NCI-H82 treated with DMSO at 0.1 percent for 48 hours (cell line): ENCODE measurements around the gene SPG11.
A peak's percentile ranks its signal among the peaks of the same experiment; 100 is the strongest.
"Not testable (repeated sequence)": the region's sequence is repeated elsewhere in the genome, so short reads cannot be mapped to it uniquely, and the experiment has no call there.

Source experiments
- DNase-seq: peaks from one replicate; lab custom pipeline; 2025; ENCODE audit not compliant: unreplicated experiment; lab: John Stamatoyannopoulos, UW

SPG11 gene

DNA sequence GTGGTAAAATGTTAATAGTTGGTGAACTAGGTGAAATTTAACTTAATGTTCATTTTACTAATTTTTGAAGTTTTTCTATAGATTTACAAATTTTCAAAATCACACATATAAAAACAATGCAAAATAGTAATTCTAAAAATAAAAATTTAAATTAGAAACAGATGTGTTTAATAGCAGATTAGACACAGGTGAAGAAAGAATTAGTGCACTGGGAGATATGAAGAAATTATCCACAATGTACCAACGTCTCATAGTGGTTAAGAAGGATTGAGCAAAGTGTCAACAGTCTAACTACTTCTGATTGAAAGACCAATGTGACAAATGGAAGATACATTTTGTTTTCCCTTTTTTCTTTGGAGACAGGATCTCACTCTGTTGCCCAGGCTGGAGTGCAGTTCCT lies 26.5 kb downstream of the SPG11 start:
- no peak for DNase-seq

DNA sequence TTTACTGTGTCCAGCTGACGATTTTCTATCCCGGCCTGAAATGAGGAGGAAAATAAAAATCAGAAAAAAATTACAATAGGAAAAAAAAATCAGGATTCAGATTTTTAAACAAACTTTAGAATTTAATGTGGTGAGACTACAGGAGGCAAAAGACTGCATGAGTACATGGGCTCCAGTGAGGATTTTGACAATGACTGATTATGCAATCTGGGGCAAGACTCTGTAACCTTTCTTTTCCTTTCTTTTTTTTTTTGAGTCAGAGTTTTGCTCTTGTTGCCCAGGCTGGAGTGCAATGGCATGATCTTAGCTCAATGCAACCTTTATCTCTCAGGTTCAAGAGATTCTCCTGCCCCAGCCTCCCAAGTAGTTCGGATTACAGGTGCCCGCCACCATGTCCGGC lies 29.9 kb downstream of the SPG11 start:
- DNase-seq: no peak

DNA sequence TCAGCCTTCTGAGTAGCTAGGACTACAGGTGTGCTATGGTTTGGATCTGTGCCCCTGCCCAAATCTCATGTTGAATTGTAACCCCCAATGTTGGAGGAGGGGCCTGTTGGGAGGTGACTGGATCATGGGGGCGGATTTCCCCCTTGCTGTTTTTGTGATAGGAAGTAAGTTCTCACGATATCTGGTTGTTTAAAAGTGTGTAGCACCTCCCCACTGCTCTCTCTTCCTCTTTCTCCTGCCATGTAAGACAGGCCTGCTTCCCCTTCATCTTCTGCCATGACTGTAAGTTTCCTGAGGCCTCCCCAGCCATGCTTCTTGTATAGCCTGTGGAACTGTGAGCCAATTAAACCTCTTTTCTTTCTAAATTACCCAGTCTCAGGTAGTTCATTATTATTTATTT lies 38.2 kb downstream of the SPG11 start:
- DNase-seq: not testable (repeated sequence)

DNA sequence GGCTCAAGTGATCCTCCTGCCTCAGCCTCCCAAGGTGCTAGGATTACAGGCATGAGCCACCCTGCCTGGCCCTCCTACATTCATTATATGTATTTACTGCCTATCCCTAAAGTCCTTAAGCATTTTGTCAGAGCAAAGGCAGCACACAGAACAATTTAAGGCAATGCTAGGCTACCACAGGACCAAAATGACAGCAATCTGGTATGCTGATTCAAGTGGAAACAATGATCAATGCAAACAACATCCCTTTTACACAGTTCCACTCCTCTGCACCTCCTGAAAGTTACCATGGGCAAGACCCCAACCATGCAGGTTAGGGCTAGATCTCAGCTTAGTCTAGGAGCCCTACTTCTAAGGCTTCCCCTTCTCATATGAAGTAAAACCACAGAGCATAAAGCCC lies 40.3 kb downstream of the SPG11 start:
- no peak for DNase-seq

DNA sequence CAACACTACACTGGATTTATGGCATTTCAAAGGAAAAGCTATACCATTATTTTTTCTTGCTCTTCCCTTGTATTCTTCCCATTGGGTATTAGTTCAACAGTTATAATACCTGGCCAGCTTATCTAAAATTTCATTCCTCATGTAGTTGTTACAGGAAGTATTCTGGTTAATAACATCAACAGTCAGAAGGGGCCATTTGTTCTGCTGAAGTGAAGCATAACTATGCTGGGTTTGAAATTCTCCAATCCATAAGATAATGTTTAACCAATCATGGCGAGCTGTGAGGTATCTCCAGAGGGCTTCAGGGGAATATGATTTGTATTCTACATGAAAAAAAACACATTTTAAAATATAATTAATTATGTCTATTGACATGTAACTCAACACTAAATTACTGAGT lies 43.4 kb downstream of the SPG11 start:
- no peak for DNase-seq

DNA sequence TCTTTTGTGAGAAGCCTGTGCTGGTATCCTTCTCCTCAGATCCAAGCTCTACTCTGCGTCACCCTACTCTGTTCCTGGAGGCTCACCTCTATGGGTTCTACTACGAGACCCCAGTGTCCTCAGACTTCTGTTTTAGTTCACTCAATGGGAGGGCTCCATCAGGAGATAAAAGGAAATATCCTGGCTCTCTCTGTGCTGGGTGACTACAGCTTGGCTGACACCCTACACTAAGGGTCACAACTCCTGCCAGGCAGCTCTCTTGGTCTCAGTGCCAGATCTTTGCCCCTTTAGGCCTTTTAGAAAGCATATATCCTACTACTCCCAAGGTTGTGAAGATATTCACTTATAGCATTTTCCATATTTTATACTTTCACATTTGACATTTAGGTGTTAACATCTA lies 46.5 kb downstream of the SPG11 start:
- DNase-seq: no peak

DNA sequence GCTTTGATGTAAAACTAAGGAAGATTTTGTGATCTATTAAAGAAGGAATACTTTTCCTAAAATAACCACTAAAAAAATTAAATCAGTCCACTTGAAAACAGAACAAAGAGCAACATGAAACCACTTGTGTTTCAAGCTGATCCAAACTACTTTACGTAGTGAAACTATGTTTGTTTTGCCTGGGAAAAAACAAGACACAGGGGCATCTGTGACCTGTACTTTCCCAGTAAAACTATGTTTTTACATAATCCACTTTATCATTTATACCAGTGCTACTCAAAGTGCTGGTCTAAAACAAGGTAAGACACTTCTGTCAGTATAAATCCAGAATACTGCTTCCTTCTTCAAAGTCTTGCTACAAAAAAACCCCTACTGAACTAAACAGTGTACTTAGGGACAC lies 56.7 kb downstream of the SPG11 start:
- no peak for DNase-seq

DNA sequence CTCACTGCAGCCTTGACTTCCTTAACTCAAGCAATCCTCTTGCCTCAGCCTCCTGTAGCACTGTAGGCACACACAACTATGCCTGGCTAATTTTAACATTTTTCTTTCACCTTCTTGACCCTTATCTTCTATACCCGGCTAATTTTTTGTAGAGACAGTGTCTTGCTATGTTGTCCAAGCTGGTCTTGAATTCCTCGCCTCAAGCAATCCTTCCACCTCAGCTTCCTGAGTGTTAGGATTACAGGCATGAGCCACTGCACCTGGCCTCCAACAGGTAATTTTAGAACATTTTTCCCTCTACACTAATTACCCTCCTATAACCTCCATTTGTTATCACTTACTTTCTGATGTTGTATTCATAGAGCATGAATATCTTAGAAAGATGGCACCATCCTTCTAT lies 60.3 kb downstream of the SPG11 start:
- DNase-seq: no peak

DNA sequence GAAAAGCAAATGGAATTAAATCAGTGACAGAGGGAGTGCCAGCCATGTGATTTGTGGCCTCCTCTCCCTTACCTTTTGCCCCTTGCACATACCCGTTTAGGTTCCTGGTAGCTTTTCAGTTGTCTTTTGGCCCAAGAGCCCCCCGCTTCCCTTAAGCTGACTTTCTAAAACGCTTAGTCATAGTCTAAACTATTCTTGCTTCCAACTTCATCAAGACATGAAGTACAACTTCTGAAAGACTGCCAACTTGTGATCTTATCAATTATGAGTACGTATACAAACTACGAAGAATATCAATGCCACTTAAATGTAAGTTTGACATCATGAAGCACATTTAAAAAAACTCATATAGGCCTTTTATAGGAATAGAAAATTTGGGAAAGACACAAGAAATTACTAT lies 64.6 kb downstream of the SPG11 start:
- DNase-seq: no peak

DNA sequence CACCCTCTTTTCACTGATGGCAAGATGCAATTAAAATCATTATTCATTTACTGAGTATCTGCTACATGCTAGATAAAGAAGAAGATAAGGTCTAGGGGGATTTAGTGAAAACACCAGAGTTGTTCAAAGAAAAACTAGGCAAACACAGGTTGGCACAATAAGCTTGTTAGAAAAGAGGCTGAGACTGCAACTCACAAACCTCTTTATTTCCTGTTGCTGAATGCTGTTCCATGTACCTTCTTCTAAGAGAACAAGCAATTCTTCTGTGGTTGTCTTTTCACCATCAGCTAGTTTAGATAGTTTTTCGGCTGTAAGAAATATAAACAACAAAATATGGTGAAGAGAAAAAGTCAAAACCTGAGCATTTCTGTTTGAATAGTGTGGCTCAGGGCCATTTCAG lies 65.4 kb downstream of the SPG11 start:
- no peak for DNase-seq

DNA sequence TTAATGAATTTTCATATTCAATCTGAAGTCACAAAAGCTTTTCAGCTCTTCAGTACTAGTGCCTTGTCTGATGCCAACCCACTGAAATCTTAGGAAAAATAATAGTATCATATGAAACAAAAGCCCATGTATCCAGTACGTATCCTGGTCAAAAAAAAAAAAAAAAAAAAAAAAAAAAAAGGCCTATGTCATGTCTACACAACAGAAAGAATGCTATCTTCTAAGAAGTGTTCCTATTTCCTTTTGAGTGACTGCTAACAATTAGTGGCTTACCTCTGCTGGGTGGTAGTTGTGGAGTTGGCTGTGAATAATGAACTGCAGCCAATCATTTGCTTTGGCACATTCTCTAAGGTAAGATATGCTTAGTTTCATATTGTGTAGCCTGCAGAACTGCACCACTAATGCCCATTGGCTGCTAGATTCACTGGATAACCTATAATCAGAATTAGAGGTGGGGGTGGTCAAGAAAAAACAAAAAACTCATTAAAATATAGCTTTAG lies 66.9 kb downstream of the SPG11 start:
- DNase-seq: no peak

DNA sequence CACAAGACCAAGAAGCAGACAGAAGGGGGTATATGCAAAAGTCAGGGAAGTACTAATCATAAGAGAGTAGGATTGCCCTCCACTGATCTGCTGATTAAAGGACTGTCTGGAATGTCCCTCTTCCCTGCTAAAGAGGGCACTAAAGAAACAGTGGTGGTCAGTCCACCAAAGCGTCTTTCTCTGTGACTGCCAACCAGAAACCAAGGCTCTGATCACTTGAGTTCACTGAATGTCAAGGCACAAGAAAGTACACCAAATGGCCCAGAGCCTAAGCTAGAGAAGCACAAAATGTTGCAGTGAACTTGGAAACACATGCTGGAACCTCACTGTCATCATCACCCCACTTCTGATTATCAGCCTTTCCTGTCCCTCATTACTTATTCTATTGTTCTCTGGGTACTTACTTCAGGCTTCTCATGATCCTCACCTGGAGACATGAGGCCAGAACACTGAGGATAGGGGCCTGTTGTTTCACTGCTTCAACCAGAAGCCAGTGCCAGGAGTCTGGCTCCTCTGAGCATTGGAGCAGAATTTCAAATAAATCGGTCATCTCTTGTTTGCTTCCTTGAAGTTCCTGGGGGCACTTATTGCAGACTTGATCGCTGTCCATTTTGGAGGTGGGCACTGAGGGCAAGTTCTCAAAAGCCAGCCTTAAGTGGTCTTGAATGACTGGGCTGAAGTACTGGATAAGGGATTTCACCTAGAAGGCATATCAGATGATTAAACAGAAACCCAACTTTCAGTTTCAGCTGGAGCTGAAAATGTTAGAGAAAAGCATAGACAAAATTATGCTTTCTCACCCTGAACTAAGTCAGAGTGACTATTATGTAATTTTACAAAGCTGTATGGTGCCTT lies 67.6 kb downstream of the SPG11 start:
- DNase-seq: no peak

DNA sequence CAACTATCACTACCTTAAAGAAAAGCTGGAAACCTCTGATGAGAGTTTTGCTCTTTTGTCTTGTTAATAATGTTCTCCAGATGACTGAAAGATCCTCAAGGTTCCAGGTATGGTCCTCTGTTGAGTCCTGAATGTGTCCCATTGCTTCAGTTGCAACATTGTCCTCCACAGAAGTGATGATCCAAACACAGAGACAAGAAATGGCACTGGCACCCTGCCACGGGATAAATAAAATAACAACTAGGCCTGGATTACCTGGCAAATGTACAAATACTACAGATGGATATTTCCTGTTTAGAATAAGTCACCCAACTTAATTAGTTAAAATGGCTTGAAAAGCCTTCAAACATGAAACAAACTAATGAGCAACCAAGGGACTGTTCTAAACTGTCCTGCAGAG lies 68.2 kb downstream of the SPG11 start:
- DNase-seq: no peak

DNA sequence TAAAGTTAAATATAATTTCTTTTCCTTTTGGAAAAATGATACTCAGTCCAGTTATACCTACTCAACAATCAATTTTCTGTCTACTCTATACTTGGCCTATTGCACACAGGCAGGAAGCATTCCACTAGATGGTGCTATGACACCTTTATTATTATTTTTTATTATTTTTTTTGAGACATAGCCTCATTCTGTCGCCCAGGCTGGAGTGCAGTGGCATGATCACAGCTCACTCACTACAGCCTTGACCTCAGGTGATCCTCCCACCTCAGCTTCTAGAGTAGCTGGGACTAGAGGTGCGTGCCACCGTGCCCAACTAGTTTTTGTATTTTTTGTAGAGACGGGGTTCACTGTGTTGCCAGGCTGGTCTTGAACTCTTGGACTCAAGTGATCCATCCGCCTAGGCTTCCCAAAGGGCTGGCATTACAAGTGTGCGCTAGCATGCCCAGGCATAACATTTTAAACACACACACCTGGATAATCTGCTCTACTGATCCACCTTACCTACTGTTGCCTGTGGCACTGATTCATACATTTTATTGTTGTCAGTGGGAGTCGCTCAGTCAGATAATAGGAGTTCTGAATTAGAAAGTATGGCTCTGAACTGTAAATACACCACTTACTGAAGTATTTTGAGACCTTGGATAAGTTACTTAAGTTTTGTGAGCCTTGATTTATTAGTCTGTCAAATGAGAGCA lies 70.3 kb downstream of the SPG11 start:
- DNase-seq: no peak

DNA sequence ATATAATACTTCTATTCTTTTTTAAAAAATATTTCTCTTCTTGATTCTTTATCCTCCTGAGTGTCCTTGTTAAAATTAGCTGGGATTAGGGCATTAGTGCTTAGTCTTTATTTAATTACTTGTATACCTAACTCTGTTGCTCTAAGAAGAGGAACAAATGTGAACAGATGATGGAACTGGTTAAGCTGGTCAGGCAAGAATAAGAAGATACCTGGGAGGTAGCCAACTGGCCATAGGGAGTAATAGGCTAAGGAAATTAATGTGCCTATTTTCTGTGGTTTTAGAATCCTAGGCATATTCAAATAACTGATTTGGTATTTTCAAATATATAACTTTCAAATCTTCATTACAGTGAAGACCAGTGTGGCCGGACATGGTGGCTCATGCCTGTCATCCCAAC lies 72.1 kb downstream of the SPG11 start:
- no peak for DNase-seq

DNA sequence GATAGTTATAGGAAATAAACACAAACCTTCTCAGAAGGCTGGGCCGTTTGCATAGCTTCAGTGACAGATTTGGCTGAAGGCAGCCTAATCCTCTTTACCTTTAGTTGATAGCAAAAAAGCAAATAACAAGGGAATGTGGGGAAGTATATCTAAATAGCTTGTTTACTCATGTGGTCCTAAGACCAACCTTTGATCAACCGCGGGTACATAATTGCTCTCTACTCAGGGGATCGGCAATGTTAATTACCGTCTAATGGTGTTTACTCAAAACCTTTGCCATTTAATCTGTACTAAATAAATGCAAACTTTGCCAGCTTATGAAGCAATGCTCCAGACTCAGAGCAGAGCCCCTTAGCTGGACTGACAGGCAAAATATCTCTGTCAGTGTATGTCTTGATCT lies 74.9 kb downstream of the SPG11 start:
- DNase-seq: peak; percentile 26

DNA sequence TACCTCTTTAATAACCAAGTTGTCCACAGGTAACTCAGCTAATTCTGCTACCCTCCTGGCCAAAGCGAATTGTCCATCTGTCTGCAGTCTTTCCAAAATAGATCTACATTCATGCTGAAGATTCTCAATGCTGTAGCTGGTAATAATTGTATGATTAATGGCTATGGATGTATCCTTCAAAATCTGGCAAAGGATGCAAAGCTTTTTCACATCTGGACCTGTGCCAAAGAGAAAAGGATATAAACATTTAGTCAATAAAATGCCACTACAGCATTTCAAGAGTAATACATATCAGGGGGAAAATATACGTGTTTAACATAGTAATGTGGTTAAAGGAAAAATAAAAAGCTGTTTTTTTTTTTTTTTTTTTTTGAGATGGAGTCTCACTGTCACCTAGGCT lies 77.8 kb downstream of the SPG11 start:
- DNase-seq: no peak

DNA sequence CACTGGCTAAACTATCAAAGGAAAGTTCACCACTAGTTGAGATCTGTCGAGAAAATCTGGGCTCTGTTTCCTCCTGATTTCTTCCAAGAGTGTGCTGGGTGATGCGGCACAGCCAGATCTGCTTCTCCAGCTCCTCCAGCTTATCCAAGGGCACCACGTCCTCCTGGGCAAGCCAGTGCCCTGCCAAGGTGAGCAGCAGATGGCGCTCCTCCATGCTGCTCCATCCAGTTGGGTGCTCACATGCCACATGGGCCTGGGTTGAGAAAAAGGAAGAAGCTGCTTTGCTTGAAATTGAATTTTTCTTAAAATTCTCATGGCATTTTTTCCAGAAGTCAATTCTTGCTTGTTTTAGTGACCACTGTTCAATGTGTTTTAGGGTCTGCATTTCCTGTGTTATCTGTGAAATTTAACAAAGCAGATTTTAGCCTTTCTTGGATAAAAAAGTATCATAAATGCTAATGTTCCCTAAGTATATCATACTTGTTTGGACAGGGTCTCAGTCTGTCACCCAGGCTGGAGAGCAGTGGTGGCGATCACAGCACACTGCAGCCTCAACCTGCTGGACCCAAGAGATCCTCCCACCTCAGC lies 79.2 kb downstream of the SPG11 start:
- DNase-seq: no peak

DNA sequence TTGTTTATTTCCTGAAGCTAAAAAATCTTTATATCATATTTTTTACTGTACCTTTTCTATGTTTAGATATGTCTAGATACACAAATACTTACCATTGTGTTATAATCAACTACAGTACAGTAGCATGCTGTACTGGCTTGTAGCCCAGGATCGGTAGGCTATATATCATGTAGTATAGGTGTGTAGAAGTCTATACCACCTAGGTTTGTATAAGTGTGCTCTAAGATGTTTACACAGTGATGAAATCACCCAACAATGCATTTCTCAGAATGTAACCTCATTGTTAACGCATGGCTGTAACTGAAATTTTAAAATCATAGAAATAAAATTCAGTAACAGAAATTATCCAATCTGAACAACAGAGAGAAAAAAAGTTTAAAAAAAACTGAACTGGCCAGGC lies 83.4 kb downstream of the SPG11 start:
- DNase-seq: no peak

DNA sequence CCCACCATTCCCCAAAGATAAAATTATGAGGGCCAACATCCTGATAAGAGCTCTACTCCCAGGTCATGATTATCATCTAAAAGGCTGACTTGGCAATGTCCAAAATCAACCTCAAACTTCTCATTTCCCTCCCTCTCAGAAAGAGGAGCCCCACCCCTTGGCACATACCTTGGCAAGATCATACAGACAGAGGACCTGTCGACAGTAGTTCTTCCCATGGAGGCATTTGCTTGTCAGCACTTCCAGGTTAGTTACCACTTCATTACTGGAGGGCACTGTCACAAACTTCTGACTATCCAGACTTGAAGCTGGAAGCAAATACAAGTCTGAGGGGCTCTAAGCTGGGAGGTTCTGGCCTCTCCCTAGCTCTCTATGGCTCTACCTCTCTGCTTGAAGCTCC lies 88.7 kb downstream of the SPG11 start:
- DNase-seq: no peak

DNA sequence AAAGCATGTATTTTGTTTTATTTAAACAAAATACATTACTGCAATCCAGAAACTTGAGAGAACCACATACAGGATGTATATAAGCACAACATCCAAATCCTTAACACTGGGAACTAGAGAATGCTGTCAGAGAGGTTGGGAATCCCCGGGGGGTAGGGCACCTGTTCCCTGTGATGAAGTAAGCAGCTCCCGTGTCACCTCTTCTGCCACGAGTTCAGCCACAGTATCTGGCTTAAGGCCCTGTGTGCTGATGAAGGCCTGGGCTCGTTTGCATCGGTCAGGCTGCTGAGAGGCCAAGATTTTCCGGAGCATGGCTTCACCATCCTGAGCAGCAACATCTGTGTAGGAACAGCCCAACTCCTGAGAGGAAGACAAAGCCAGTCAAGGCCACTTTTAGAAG lies 90.1 kb downstream of the SPG11 start:
- no peak for DNase-seq

DNA sequence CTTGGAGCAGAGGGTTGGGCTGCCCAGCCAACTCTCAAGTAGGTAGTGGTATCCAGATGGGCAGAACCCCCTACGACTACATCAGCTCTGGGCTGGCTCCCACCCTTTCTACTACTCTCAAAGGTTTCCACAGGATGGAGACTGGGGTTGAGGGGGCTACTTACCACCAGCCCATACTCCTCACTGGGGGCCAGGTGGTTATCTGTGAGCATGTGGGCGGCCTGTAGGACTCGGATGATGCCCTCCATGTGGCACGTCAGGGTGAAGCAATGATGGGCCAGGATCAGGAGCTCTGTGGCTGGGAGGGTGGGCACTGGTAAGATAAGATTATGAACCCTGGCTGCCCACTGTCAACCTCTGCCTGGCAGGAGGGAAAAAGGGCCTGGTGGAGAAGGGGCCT lies 93.1 kb downstream of the SPG11 start:
- no peak for DNase-seq
